K562 (cell line): ENCODE data around the gene DNAJC25. TPM values are rescaled to one million over a fixed set of nuclear protein-coding genes. Genes with fewer than 3 reads are reported as not detected.
A peak's percentile ranks its signal among the peaks of the same experiment; 100 is the strongest.

Experiments used
- CEBPG ChIP-seq, 3 experiments: fragments of 200-800 bp in 1 of 3; sonication (Bioruptor generic) in 1 of 3; sonication (generic) in 1 of 3; formaldehyde crosslinking in 1 of 3; IDR thresholded peaks in 2 of 3; conservative IDR thresholded peaks in 1 of 3; 2 replicates each; pipeline versions ENCODE4 v1.6.1 to v1.8.0; 2016 to 2022; ENCODE audit warnings: missing compliant biosample characterization in 2 of 3, missing genetic modification characterization in 2 of 3, mild to moderate bottlenecking in 1 of 3, missing genetic modification reagents in 1 of 3
- CXXC5 ChIP-seq: fragments of 250-450 bp; sonication (Bioruptor Pico); IDR thresholded peaks from 2 replicates; pipeline ENCODE4 v1.8.0; 2022; ENCODE audit warnings: inconsistent platforms, mild to moderate bottlenecking, moderate library complexity
- ELF2 ChIP-seq: fragments of 250-450 bp; sonication (Bioruptor Pico); IDR thresholded peaks from 2 replicates; pipeline ENCODE4 v1.5.0; 2021; ENCODE audit warnings: mild to moderate bottlenecking
- ETS2 ChIP-seq: IDR thresholded peaks from 2 replicates; pipeline ENCODE4 v1.6.1; 2016; ENCODE audit warnings: borderline replicate concordance, missing genetic modification characterization, mild to moderate bottlenecking, moderate library complexity, missing compliant biosample characterization; ENCODE audit not compliant: poor library complexity, severe bottlenecking
- FOXJ3 ChIP-seq: sonication (generic); formaldehyde crosslinking; IDR thresholded peaks from 2 replicates; pipeline ENCODE4 v1.4.0; 2020; ENCODE audit warnings: mild to moderate bottlenecking, missing genetic modification reagents
- KAT2B ChIP-seq: IDR thresholded peaks from one replicate; pipeline ENCODE4 v1.6.1; 2012; ENCODE audit warnings: low read depth, mild to moderate bottlenecking, control low read depth, inconsistent platforms, low read length, moderate library complexity
- KDM2B ChIP-seq: fragments of 250-450 bp; sonication (Bioruptor Pico); IDR thresholded peaks from 2 replicates; pipeline ENCODE4 v1.8.0; 2021; ENCODE audit warnings: mild to moderate bottlenecking, moderate library complexity
- NCOA2 ChIP-seq, 2 experiments: fragments of 450-650 bp; IDR thresholded peaks; 2 replicates each; pipeline ENCODE4 v1.6.1; 2018; ENCODE audit warnings: mild to moderate bottlenecking in 2 of 2, moderate library complexity in 1 of 2; ENCODE audit not compliant: partially characterized antibody in 2 of 2
- NFE2L1 ChIP-seq: fragments of 450-650 bp; IDR thresholded peaks from 2 replicates; pipeline ENCODE4 v1.6.1; 2016; ENCODE audit warnings: missing genetic modification characterization, low read depth, mild to moderate bottlenecking, missing compliant biosample characterization, moderate library complexity, borderline replicate concordance
- OTX1 ChIP-seq: fragments of 450-650 bp; formaldehyde crosslinking; IDR thresholded peaks from 2 replicates; pipeline ENCODE4 v1.4.0; 2022; ENCODE audit warnings: mild to moderate bottlenecking
- RAD51 ChIP-seq: fragments of 450-650 bp; IDR thresholded peaks from 2 replicates; pipeline ENCODE4 v1.7.1; 2016; ENCODE audit warnings: low read depth, mild to moderate bottlenecking, borderline replicate concordance
- SAP30 ChIP-seq: fragments of 200-600 bp; sonication (generic); IDR thresholded peaks from 2 replicates; pipeline ENCODE4 v1.6.1; 2012; ENCODE audit warnings: borderline replicate concordance, low read depth, mild to moderate bottlenecking, moderate library complexity, low read length, control low read depth, inconsistent platforms; ENCODE audit not compliant: insufficient read depth, poor library complexity, severe bottlenecking
- SMARCA4 ChIP-seq: fragments of 450-650 bp; IDR thresholded peaks from 2 replicates; pipeline ENCODE4 v1.6.1; 2016
- ZBTB1 ChIP-seq: sonication (generic); formaldehyde crosslinking; IDR thresholded peaks from 2 replicates; pipeline ENCODE4 v1.8.1; 2023; ENCODE audit warnings: missing genetic modification reagents, low read depth, mild to moderate bottlenecking, borderline replicate concordance
- ZFP1 ChIP-seq: fragments of 450-650 bp; formaldehyde crosslinking; IDR thresholded peaks from 2 replicates; pipeline ENCODE4 v1.4.0; 2020; ENCODE audit warnings: mild to moderate bottlenecking, mixed read lengths
- ZNF140 ChIP-seq: fragments of 250-450 bp; sonication (Bioruptor Pico); IDR thresholded peaks from 2 replicates; pipeline ENCODE4 v1.8.0; 2021; ENCODE audit warnings: moderate library complexity, mild to moderate bottlenecking, inconsistent platforms
- ZNF589 ChIP-seq: fragments of 200-800 bp; sonication (Bioruptor generic); IDR thresholded peaks from 2 replicates; pipeline ENCODE4 v1.6.1; 2016; ENCODE audit warnings: low read depth, missing genetic modification characterization, missing compliant biosample characterization
- polyA plus RNA-seq, 8 experiments: library from polyadenylated mRNA; depleted of rRNA in 4 of 8; stranded (reverse) in 5 of 8; unstranded in 3 of 8; fragments of >200 nt; fragmentation: Nextera tagmentation in 2 of 8; fragmentation: Illumina TruSeq in 1 of 8; extraction: Ambion mirVana in 2 of 8; extraction: Trizol in 1 of 8; gene quantifications; 2 replicates each; pipeline versions ENCODE4 v1.2.1 to v1.2.3, GENCODE V29; 2011 to 2014; ENCODE audit warnings: inconsistent platforms in 1 of 8, missing spikeins in 1 of 8
- total RNA-seq, 7 experiments: library from RNA; depleted of rRNA in 6 of 7; stranded (reverse); fragments of >200 nt in 6 of 7; fragmentation: Illumina TruSeq in 2 of 7; extraction: Trizol in 2 of 7; gene quantifications; 2 replicates each; pipeline versions ENCODE4 v1.2.1 to v1.2.3, GENCODE V29; 2011 to 2021; ENCODE audit warnings: low replicate concordance in 1 of 7
- TF ChIP-seq, protein P1 (sequence below): fragments of 450-650 bp; formaldehyde crosslinking; IDR thresholded peaks from 2 replicates; pipeline ENCODE4 v1.4.0; 2022; ENCODE audit warnings: mild to moderate bottlenecking, moderate library complexity
- TF ChIP-seq, protein P2 (sequence below): fragments of 450-650 bp; IDR thresholded peaks from 2 replicates; pipeline ENCODE4 v1.6.1; 2016; ENCODE audit warnings: missing biosample characterization, missing genetic modification characterization
- TF ChIP-seq, protein P3 (sequence below): sonication (generic); formaldehyde crosslinking; IDR thresholded peaks from 2 replicates; pipeline ENCODE4 v1.8.1; 2023; ENCODE audit warnings: mild to moderate bottlenecking, missing genetic modification reagents
- TF ChIP-seq, protein P4 (sequence below): fragments of 150-350 bp; IDR thresholded peaks from 2 replicates; pipeline ENCODE4 v1.6.1; 2014; ENCODE audit warnings: low read depth, mild to moderate bottlenecking, low read length, borderline replicate concordance

DNAJC25 gene
- total and polyA plus RNA-seq, 9 of the 15 experiments (the other 6 are each of a cell fraction or from before 2014, with no cell fraction given), result 3.7 to 11.2 (median 7.1) TPM

DNA sequence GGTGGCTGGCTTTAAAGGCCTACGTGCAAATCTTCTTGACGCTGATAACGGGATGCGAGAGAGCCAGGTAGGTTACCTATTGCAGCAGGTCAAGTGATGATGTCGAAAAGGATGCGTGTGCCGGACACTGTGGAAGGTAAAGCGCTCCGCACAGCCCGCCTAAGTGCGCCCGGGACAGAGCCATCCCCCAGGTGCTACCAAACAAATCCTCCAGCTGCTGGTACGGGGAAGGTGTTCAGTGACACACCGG lies 245 bp upstream of the DNAJC25 start (continued):
- TF ChIP-seq SAP30, result peak; percentile 84
- no peak for TF ChIP-seq ETS2 (tag)
- TF ChIP-seq OTX1 (CRISPR knock-in tag), result no peak
- TF ChIP-seq, protein P1, sequence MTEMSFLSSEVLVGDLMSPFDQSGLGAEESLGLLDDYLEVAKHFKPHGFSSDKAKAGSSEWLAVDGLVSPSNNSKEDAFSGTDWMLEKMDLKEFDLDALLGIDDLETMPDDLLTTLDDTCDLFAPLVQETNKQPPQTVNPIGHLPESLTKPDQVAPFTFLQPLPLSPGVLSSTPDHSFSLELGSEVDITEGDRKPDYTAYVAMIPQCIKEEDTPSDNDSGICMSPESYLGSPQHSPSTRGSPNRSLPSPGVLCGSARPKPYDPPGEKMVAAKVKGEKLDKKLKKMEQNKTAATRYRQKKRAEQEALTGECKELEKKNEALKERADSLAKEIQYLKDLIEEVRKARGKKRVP (CRISPR knock-in tag), result no peak
- TF ChIP-seq, protein P2, sequence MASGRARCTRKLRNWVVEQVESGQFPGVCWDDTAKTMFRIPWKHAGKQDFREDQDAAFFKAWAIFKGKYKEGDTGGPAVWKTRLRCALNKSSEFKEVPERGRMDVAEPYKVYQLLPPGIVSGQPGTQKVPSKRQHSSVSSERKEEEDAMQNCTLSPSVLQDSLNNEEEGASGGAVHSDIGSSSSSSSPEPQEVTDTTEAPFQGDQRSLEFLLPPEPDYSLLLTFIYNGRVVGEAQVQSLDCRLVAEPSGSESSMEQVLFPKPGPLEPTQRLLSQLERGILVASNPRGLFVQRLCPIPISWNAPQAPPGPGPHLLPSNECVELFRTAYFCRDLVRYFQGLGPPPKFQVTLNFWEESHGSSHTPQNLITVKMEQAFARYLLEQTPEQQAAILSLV (tag), result no peak
- TF ChIP-seq FOXJ3 (CRISPR knock-in tag), result no peak
- TF ChIP-seq, protein P3, sequence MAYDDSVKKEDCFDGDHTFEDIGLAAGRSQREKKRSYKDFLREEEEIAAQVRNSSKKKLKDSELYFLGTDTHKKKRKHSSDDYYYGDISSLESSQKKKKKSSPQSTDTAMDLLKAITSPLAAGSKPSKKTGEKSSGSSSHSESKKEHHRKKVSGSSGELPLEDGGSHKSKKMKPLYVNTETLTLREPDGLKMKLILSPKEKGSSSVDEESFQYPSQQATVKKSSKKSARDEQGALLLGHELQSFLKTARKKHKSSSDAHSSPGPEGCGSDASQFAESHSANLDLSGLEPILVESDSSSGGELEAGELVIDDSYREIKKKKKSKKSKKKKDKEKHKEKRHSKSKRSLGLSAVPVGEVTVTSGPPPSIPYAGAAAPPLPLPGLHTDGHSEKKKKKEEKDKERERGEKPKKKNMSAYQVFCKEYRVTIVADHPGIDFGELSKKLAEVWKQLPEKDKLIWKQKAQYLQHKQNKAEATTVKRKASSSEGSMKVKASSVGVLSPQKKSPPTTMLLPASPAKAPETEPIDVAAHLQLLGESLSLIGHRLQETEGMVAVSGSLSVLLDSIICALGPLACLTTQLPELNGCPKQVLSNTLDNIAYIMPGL (CRISPR knock-in tag), result no peak
- TF ChIP-seq NFE2L1 (tag), result no peak
- TF ChIP-seq, protein P4, sequence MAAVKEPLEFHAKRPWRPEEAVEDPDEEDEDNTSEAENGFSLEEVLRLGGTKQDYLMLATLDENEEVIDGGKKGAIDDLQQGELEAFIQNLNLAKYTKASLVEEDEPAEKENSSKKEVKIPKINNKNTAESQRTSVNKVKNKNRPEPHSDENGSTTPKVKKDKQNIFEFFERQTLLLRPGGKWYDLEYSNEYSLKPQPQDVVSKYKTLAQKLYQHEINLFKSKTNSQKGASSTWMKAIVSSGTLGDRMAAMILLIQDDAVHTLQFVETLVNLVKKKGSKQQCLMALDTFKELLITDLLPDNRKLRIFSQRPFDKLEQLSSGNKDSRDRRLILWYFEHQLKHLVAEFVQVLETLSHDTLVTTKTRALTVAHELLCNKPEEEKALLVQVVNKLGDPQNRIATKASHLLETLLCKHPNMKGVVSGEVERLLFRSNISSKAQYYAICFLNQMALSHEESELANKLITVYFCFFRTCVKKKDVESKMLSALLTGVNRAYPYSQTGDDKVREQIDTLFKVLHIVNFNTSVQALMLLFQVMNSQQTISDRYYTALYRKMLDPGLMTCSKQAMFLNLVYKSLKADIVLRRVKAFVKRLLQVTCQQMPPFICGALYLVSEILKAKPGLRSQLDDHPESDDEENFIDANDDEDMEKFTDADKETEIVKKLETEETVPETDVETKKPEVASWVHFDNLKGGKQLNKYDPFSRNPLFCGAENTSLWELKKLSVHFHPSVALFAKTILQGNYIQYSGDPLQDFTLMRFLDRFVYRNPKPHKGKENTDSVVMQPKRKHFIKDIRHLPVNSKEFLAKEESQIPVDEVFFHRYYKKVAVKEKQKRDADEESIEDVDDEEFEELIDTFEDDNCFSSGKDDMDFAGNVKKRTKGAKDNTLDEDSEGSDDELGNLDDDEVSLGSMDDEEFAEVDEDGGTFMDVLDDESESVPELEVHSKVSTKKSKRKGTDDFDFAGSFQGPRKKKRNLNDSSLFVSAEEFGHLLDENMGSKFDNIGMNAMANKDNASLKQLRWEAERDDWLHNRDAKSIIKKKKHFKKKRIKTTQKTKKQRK, result no peak
- no peak for TF ChIP-seq NCOA2 (IDR thresholded peaks at IDR 0.05; ENCODE audit: partially characterized antibody in 2 of 2)
- TF ChIP-seq ZBTB1, result no peak
- TF ChIP-seq KAT2B, result no peak
- peak; percentile 53; the same call in 1 of the 2 replicates for TF ChIP-seq SMARCA4
- TF ChIP-seq ZNF589, result no peak
- no peak for TF ChIP-seq CEBPG (CRISPR knock-in tag; IDR thresholded peaks at IDR 0.05)
- no peak for TF ChIP-seq CEBPG (tag; conservative IDR thresholded peaks at IDR 0.05 in 1 of 2, IDR thresholded peaks at IDR 0.05 in 1 of 2)
- no peak; the same call in 1 of the 2 replicates for TF ChIP-seq RAD51
- no peak for TF ChIP-seq ZFP1 (CRISPR knock-in tag)
- no peak for TF ChIP-seq ZNF140 (CRISPR knock-in tag)
- no peak for TF ChIP-seq ELF2 (CRISPR knock-in tag)
- TF ChIP-seq KDM2B, result peak; percentile 63; the same call in 1 of the 2 replicates
- no peak for TF ChIP-seq CXXC5 (CRISPR knock-in tag)
